Astrocyte (in vitro differentiated cells and primary cell): ENCODE data around the gene CDH5. TPM values are rescaled to one million over a fixed set of nuclear protein-coding genes. Genes with fewer than 3 reads are reported as not detected.

ENCODE experiments used
- DNase-seq: peaks from one replicate; pipeline ENCODE4 v3.0.0-alpha.2; 2010; ENCODE audit warnings: low read depth
- FAIRE-seq: peaks from 2 replicates; lab custom pipeline; 2011; peaks lifted over from hg19 to GRCh38; lab: Jason Lieb, UNC
- H2AFZ ChIP-seq: 2 replicates; pipeline ENCODE4 v1.6.0; 2012; ENCODE audit warnings: low read depth, low read length, inconsistent platforms
- H3K27ac ChIP-seq: 2 replicates; pipeline ENCODE4 v1.5.1; 2011; ENCODE audit warnings: low read depth, low read length, inconsistent platforms
- H3K27me3 ChIP-seq: 2 replicates; pipeline ENCODE4 v1.6.0; 2011; ENCODE audit warnings: low read length, inconsistent platforms; ENCODE audit not compliant: insufficient read depth
- H3K36me3 ChIP-seq: 2 replicates; pipeline ENCODE4 v1.5.1; 2011; ENCODE audit warnings: low read length, inconsistent platforms; ENCODE audit not compliant: insufficient read depth
- H3K4me1 ChIP-seq: 2 replicates; pipeline ENCODE4 v1.5.1; 2011; ENCODE audit warnings: low read length, inconsistent platforms; ENCODE audit not compliant: insufficient read depth
- H3K4me2 ChIP-seq: 2 replicates; pipeline ENCODE4 v1.6.0; 2012; ENCODE audit warnings: low read length, inconsistent platforms
- H3K4me3 ChIP-seq: 2 replicates; pipeline ENCODE4 v1.5.1; 2011; ENCODE audit warnings: low read depth, mild to moderate bottlenecking, low read length, inconsistent platforms; ENCODE audit not compliant: insufficient read depth
- H3K79me2 ChIP-seq: 2 replicates; pipeline ENCODE4 v1.6.0; 2012; ENCODE audit warnings: mild to moderate bottlenecking, low read length, inconsistent platforms; ENCODE audit not compliant: insufficient read depth
- H3K9ac ChIP-seq: 2 replicates; pipeline ENCODE4 v1.6.0; 2012; ENCODE audit warnings: mild to moderate bottlenecking, low read length, inconsistent platforms
- H3K9me3 ChIP-seq: 2 replicates; pipeline ENCODE4 v1.5.1; 2012; ENCODE audit warnings: low read depth, mild to moderate bottlenecking, low read length, inconsistent platforms; ENCODE audit not compliant: insufficient read depth
- H4K20me1 ChIP-seq: 2 replicates; pipeline ENCODE4 v1.6.0; 2012; ENCODE audit warnings: low read length, inconsistent platforms; ENCODE audit not compliant: insufficient read depth
- H3K27ac Mint-ChIP-seq: one replicate; pipeline ENCODE4 v1.8.0; 2021; ENCODE audit warnings: mild to moderate bottlenecking, mixed read lengths; ENCODE audit not compliant: unreplicated experiment
- H3K27me3 Mint-ChIP-seq: one replicate; pipeline ENCODE4 v1.8.0; 2021; ENCODE audit warnings: low read depth, mixed read lengths; ENCODE audit not compliant: unreplicated experiment
- H3K36me3 Mint-ChIP-seq: one replicate; pipeline ENCODE4 v1.8.0; 2021; ENCODE audit warnings: low read depth, mixed read lengths; ENCODE audit not compliant: unreplicated experiment
- H3K4me1 Mint-ChIP-seq: one replicate; pipeline ENCODE4 v1.8.0; 2021; ENCODE audit warnings: low read depth, mixed read lengths; ENCODE audit not compliant: unreplicated experiment
- H3K4me3 Mint-ChIP-seq: one replicate; pipeline ENCODE4 v1.8.0; 2021; ENCODE audit warnings: mild to moderate bottlenecking, moderate library complexity, mixed read lengths; ENCODE audit not compliant: unreplicated experiment
- H3K9me3 Mint-ChIP-seq: one replicate; pipeline ENCODE4 v1.8.0; 2021; ENCODE audit warnings: mild to moderate bottlenecking, mixed read lengths; ENCODE audit not compliant: unreplicated experiment
- CTCF ChIP-seq: IDR thresholded peaks from 2 replicates; pipeline ENCODE4 v1.5.1; 2011; ENCODE audit warnings: low read depth, mild to moderate bottlenecking, inconsistent platforms, low read length, moderate library complexity; ENCODE audit not compliant: insufficient read depth
- EZH2 ChIP-seq: IDR thresholded peaks from 2 replicates; pipeline ENCODE4 v1.6.1; 2012; ENCODE audit warnings: mild to moderate bottlenecking, low read length, inconsistent platforms; ENCODE audit not compliant: insufficient read depth
- total RNA-seq: library from RNA; stranded (reverse); gene quantifications from 2 replicates; pipeline ENCODE4 v1.2.1, GENCODE V29; 2021

Gene CDH5
- total RNA-seq, 1 donor from 2014 or later, result 0.30 TPM

GRCh38 chr16:66334853-66335574 lies 31.5 kb upstream of the CDH5 start:
- no peak overlapping the region for H3K4me3 ChIP-seq
- no peak overlapping the region for H3K4me3 Mint-ChIP-seq

DNA sequence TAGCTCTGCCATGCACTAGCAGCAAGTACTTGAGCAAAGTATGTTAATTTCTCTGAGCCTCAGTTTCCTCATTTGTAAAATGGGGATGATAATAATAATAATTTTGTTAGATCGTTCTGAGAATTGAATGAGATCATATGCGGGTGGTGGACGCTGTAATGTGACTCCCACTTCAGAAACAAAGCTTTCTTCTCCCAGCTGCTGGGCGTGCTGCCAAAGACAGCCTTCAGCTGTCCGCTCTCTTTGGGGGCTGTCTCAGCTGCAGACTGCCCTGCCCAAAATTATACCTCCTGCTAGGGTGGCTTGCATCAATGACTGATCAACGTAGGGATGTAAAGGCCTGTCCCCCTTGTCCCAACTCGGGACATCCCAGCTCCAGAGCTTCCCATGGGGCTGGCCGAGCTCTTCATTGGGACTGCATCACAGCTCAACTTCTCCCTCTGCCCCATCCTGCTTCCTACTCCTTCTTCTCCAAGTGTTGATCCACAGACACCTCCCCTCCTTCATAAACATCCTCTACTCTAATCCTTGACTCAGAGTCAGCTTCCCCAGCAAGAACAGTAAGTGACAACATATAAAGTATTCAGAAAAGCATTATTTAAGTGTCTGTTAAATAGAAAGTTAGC lies 30.7 kb upstream of the CDH5 start:
- no peaks in the 10 kb centered on the region for H3K79me2 ChIP-seq
- Mint-ChIP-seq H3K9me3 (peaks cover 17% of the 10 kb centered on the region), H3K4me1 (peaks cover 4% of the 10 kb centered on the region), H3K27ac (no peak overlapping the region), H3K36me3 (no peaks in the 10 kb centered on the region), H3K27me3 (peaks cover 21% of the 10 kb centered on the region), H3K4me3 (no peak overlapping the region)
- H3K9me3 ChIP-seq, result peaks cover 4% of the 10 kb centered on the region
- H3K4me1 ChIP-seq, result peaks cover 5% of the 10 kb centered on the region
- no peaks in the 10 kb centered on the region for H3K36me3 ChIP-seq
- H3K27me3 ChIP-seq, result peaks cover 15% of the 10 kb centered on the region
- no peak overlapping the region for H3K9ac ChIP-seq
- no peak overlapping the region for H2AFZ ChIP-seq
- TF ChIP-seq EZH2, result no peak
- no peak for TF ChIP-seq CTCF
- H3K4me2 ChIP-seq, result peak overlapping the region; percentile 11
- DNase-seq (peak; percentile 65), FAIRE-seq (no peak)
- no peak overlapping the region for H3K4me3 ChIP-seq
- no peak overlapping the region for H3K27ac ChIP-seq
- no peaks in the 10 kb centered on the region for H4K20me1 ChIP-seq

More at GRCh38 chr16:66334853-66335574, 31.5 kb upstream of the CDH5 start:
- peaks cover 17% of the 10 kb centered on the region for H3K9me3 Mint-ChIP-seq
- H3K9ac ChIP-seq, result no peak overlapping the region
- H3K4me2 ChIP-seq, result peak overlapping the region; percentile 11
- H3K4me1 ChIP-seq, result peaks cover 5% of the 10 kb centered on the region
- TF ChIP-seq EZH2 (no peak), CTCF (no peak)
- no peak for DNase-seq
- H3K4me1 Mint-ChIP-seq, result peaks cover 4% of the 10 kb centered on the region
- H3K27ac Mint-ChIP-seq, result no peak overlapping the region
- H3K27me3 ChIP-seq, result peaks cover 15% of the 10 kb centered on the region
- FAIRE-seq, result no peak
- no peaks in the 10 kb centered on the region for H3K36me3 ChIP-seq
- H3K9me3 ChIP-seq, result peaks cover 4% of the 10 kb centered on the region
- H3K36me3 Mint-ChIP-seq, result peaks cover 2% of the 10 kb centered on the region
- no peaks in the 10 kb centered on the region for H3K79me2 ChIP-seq
- H3K27ac ChIP-seq, result no peak overlapping the region
- H4K20me1 ChIP-seq, result no peaks in the 10 kb centered on the region
- H2AFZ ChIP-seq, result no peak overlapping the region
- peaks cover 23% of the 10 kb centered on the region for H3K27me3 Mint-ChIP-seq
